Esophagus muscularis mucosa (tissue), 4 donors: ENCODE data around the gene DYNC2LI1. TPM values are rescaled to one million over a fixed set of nuclear protein-coding genes. Genes with fewer than 3 reads are reported as not detected.

Experiments
- DNase-seq: peaks from one replicate; pipeline ENCODE4 v3.0.0-alpha.2; 2017; ENCODE audit errors: extremely low spot score
- H3K27ac ChIP-seq, 4 donors: fragments of 200-600 bp; sonication (generic); replicated peaks in 1 of 4; 1 replicate in 3 of 4; 2 replicates in 1 of 4; pipeline ENCODE4 v1.5.1; 2016 to 2019; ENCODE audit warnings: mild to moderate bottlenecking in 1 of 4
- H3K27me3 ChIP-seq, 4 donors: fragments of 200-600 bp; sonication (generic); one replicate each; pipeline versions ENCODE4 v1.5.1 to v1.6.0; 2016 to 2019
- H3K36me3 ChIP-seq, 4 donors: fragments of 200-600 bp; sonication (generic); one replicate each; pipeline ENCODE4 v1.5.1; 2016 to 2019
- H3K4me1 ChIP-seq, 4 donors: fragments of 200-600 bp; sonication (generic); one replicate each; pipeline ENCODE4 v1.5.1; 2016 to 2019
- H3K4me3 ChIP-seq, 4 donors: fragments of 200-600 bp; sonication (generic); 1 replicate in 2 of 4; 2 replicates in 2 of 4; pipeline ENCODE4 v1.5.1; 2016 to 2019; ENCODE audit warnings: mild to moderate bottlenecking in 4 of 4, moderate library complexity in 1 of 4
- H3K9me3 ChIP-seq, 4 donors: fragments of 200-600 bp; sonication (generic); 1 replicate in 3 of 4; 2 replicates in 1 of 4; pipeline ENCODE4 v1.5.1; 2016 to 2019
- CTCF ChIP-seq, 3 experiments: fragments of 200-600 bp in 2 of 3; fragments of 450-650 bp in 1 of 3; sonication (generic) in 2 of 3; IDR thresholded peaks; one replicate each; pipeline ENCODE4 v1.5.1; 2017 to 2019; ENCODE audit warnings: antibody characterized with exemption in 3 of 3, mild to moderate bottlenecking in 2 of 3, moderate library complexity in 1 of 3
- EP300 ChIP-seq: sonication (generic); formaldehyde crosslinking; IDR thresholded peaks from one replicate; pipeline ENCODE4 v1.6.1; 2017; ENCODE audit warnings: antibody characterized with exemption
- POLR2A ChIP-seq: fragments of 450-650 bp; IDR thresholded peaks from one replicate; pipeline ENCODE4 v1.6.1; 2017; ENCODE audit warnings: antibody characterized with exemption, moderate library complexity, mild to moderate bottlenecking, low read depth
- POLR2AphosphoS5 ChIP-seq, 2 donors: sonication (generic); formaldehyde crosslinking; IDR thresholded peaks; one replicate each; pipeline ENCODE4 v1.6.1; 2017; ENCODE audit warnings: antibody characterized with exemption in 2 of 2
- WGBS: methylation state at CpG from one replicate; pipeline ENCODE4 v1.1.5; 2018; 5-methylcytosine and 5-hydroxymethylcytosine counted together
- intact Hi-C: fragments of 100-400 bp; cut with DNase I; formaldehyde crosslinking; loops from one replicate; pipeline ENCODE4 v1.15.1; 2023
- total RNA-seq, 4 donors: library from RNA; depleted of rRNA; stranded (reverse); fragments of >200 nt; gene quantifications; one replicate each; pipeline versions ENCODE4 v1.1.0 to v1.2.1, GENCODE V29; 2016

The DYNC2LI1 gene
- total RNA-seq, 4 donors from 2014 or later: 15.6 to 19.1 (median 17.7) TPM

- Histone ChIP-seq H3K27me3 (peaks cover 0 to 3% (median 0%) of the 10 kb centered on the region in 4 donors), H3K4me1 (no peaks in the 10 kb centered on the region), H3K4me3 (no peak within 1 kb of the TSS), H3K36me3 (no peaks in the 10 kb centered on the region), H3K9me3 (no peaks in the 10 kb centered on the region), H3K27ac (no peak within 1 kb of the TSS)
- TF ChIP-seq EP300: no peak
- no peak for TF ChIP-seq CTCF (IDR thresholded peaks at IDR 0.05)
- TF ChIP-seq POLR2AphosphoS5 (IDR thresholded peaks at IDR 0.05): no peak
- TF ChIP-seq POLR2A: no peak
- DNase-seq: peak; percentile 79
- 90% methylated on average over 7 of the region's 20 CpGs for WGBS
- intact Hi-C loops: no loop called here
Measured at GRCh38 chr2:43838560-43839267, 64.9 kb downstream of the DYNC2LI1 start, which contains the start of the genes ABCG5 and ABCG8. ABCG5 (minus strand) TSS chr2:43838839; CDS start chr2:43838679, 160 bp downstream. ABCG8 (plus strand) TSS chr2:43838971; CDS start chr2:43839054, 83 bp downstream.

GRCh38 chr2:43839776-43840564, 66.1 kb downstream of the DYNC2LI1 start:
- no peaks in the 10 kb centered on the region for H3K4me1 ChIP-seq
- 77% methylated on average over 14 of the region's 14 CpGs for WGBS
- DNase-seq: peak; percentile 88

GRCh38 chr2:43840965-43841364, 67.1 kb downstream of the DYNC2LI1 start:
- H3K27me3 ChIP-seq: peaks cover 0 to 3% (median 0%) of the 10 kb centered on the region in 4 donors
- H3K4me3 ChIP-seq: no peak overlapping the region
- TF ChIP-seq EP300 (no peak), POLR2A (no peak)
- no peak for DNase-seq
- intact Hi-C loops: no loop called here
- no peaks in the 10 kb centered on the region for H3K9me3 ChIP-seq
- H3K36me3 ChIP-seq: no peaks in the 10 kb centered on the region
- no peaks in the 10 kb centered on the region for H3K4me1 ChIP-seq
- 70% methylated on average over 5 of the region's 5 CpGs for WGBS
- no peak overlapping the region for H3K27ac ChIP-seq

More at GRCh38 chr2:43839776-43840564, 66.1 kb downstream of the DYNC2LI1 start:
- Histone ChIP-seq H3K4me3 (no peak overlapping the region), H3K27ac (no peak overlapping the region), H3K36me3 (no peaks in the 10 kb centered on the region), H3K27me3 (peaks cover 0 to 3% (median 0%) of the 10 kb centered on the region in 4 donors), H3K9me3 (no peaks in the 10 kb centered on the region)
- no peak for TF ChIP-seq POLR2AphosphoS5 (IDR thresholded peaks at IDR 0.05)
- no peak for TF ChIP-seq EP300
- no peak for TF ChIP-seq CTCF (IDR thresholded peaks at IDR 0.05)
- TF ChIP-seq POLR2A: no peak
- intact Hi-C loops: no loop called here

- H3K27me3 ChIP-seq: no peaks in the 10 kb centered on the region
- TF ChIP-seq POLR2AphosphoS5 (IDR thresholded peaks at IDR 0.05) (no peak), POLR2A (no peak), CTCF (IDR thresholded peaks at IDR 0.05) (no peak), EP300 (no peak)
- H3K9me3 ChIP-seq: no peaks in the 10 kb centered on the region
- H3K4me3 ChIP-seq: no peak overlapping the region
- peak; percentile 53 for DNase-seq
- no peaks in the 10 kb centered on the region for H3K36me3 ChIP-seq
- no peaks in the 10 kb centered on the region for H3K4me1 ChIP-seq
- intact Hi-C loops: no loop called here
- WGBS: 89% methylated on average over 14 of the region's 14 CpGs
- H3K27ac ChIP-seq: no peak overlapping the region
Measured at GRCh38 chr2:43841949-43842865, 68.4 kb downstream of the DYNC2LI1 start.
